Measurements from ENCODE around the gene COL9A1. TPM values are rescaled to one million over a fixed set of nuclear protein-coding genes. Genes with fewer than 3 reads are reported as not detected.

Gene COL9A1
- total RNA-seq, 4 donors from 2014 or later = not detected

DNA sequence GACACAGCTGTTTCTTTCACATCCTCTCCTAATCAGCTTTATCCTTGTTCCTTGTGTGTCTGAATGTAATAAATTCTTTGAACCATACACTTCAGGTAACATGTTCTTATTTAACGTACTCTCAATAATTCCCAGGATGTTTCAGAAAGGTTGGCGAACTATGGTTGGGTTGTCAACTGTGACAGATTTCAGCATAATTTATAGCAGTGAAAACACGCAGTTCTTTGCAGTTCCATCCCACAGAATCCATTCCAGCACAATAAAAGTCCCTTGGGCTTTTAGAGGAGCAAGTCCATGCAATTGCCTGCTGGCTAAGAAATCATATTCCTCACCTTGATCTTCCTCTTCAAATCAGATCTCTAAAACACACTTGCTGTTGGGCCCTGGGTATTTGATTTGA is 119.3 kb downstream of the COL9A1 start:
- no peaks in the 10 kb centered on the region for H3K27me3 ChIP-seq
- H3K4me3 ChIP-seq = no peak overlapping the region
- no peaks in the 10 kb centered on the region for H3K36me3 ChIP-seq
- H3K9me3 ChIP-seq = no peaks in the 10 kb centered on the region
- TF ChIP-seq, protein P1, sequence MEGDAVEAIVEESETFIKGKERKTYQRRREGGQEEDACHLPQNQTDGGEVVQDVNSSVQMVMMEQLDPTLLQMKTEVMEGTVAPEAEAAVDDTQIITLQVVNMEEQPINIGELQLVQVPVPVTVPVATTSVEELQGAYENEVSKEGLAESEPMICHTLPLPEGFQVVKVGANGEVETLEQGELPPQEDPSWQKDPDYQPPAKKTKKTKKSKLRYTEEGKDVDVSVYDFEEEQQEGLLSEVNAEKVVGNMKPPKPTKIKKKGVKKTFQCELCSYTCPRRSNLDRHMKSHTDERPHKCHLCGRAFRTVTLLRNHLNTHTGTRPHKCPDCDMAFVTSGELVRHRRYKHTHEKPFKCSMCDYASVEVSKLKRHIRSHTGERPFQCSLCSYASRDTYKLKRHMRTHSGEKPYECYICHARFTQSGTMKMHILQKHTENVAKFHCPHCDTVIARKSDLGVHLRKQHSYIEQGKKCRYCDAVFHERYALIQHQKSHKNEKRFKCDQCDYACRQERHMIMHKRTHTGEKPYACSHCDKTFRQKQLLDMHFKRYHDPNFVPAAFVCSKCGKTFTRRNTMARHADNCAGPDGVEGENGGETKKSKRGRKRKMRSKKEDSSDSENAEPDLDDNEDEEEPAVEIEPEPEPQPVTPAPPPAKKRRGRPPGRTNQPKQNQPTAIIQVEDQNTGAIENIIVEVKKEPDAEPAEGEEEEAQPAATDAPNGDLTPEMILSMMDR (IDR thresholded peaks at IDR 0.05) = no peak
- TF ChIP-seq POLR2A (IDR thresholded peaks at IDR 0.05) = no peak
- H3K4me1 ChIP-seq = no peaks in the 10 kb centered on the region
- no peak overlapping the region for H3K27ac ChIP-seq
- no peak for DNase-seq

DNA sequence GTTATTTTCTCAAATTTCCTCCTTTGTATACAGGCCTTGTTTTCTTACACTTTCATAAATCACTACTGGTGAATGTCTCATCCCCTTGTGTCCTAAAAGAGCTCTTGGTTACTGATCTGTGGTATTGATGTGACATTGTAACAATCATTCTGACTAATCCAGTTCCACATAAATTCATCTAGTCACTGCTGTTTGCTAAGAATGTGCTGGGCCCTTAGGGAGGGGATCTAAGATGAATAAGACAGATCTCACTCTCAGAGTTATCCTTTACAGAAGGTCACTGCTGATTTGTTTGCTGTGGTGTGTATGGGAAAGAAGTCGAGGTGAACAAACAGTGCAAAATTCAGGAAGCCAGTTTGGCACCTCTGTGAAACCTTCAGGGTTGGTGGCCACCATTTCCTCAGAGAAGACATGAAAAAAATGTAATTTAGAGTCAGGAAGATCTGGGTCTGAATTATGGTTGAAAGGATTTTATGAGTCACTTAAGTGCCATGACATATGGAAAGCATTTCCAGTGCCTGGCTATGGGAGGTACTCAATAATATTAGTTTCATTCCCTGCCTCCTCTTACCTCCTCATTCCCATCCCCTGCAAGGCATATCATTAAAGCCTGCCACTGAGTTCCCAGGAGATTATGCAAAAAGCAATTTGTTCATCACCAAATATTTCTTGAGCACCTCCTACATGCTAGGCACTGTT is 121.8 kb downstream of the COL9A1 start:
- H3K36me3 ChIP-seq = no peaks in the 10 kb centered on the region
- no peak for DNase-seq
- TF ChIP-seq POLR2A (IDR thresholded peaks at IDR 0.05) = no peak
- TF ChIP-seq, protein P1 (IDR thresholded peaks at IDR 0.05) = no peak
- no peak overlapping the region for H3K4me3 ChIP-seq
- H3K9me3 ChIP-seq = no peaks in the 10 kb centered on the region
- H3K27ac ChIP-seq = no peak overlapping the region
- no peaks in the 10 kb centered on the region for H3K4me1 ChIP-seq
- no peaks in the 10 kb centered on the region for H3K27me3 ChIP-seq

DNA sequence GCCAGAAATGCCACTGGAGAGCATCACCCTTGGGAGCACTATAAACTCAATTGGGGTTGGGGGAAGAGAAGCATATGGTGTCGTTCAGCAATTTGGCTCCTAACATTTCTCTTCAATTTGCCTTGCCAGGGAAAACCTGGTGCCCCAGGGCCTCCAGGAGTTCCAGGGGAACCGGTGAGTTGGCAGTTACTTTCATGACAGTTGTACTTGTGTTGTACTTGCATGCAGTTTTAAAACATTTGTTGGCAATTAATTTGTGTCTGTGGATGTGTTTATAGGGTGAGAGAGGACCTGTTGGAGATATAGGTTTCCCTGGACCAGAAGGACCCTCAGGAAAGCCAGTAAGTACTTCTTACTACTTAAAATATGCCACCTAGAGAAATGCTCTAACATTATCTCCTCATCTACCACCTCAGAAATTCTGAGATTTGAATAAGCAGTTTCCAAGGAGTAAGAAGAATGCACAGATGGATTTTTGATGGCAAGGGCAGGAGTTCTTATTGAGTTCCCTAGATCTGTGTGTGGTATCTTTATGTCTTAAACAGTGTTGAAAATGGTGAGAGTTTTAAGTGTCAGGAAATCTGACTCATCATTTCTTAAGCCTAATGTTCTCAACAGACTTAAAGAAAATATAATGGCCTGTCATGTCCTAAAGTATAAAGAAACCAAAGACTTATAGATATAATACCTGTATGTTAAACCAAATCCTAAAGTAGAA is 122.5 kb downstream of the COL9A1 start:
- Histone ChIP-seq H3K9me3 (no peaks in the 10 kb centered on the region), H3K4me3 (no peak overlapping the region), H3K36me3 (no peaks in the 10 kb centered on the region), H3K4me1 (no peaks in the 10 kb centered on the region), H3K27ac (no peak overlapping the region), H3K27me3 (no peaks in the 10 kb centered on the region)
- no peak for DNase-seq
- TF ChIP-seq, protein P1 (IDR thresholded peaks at IDR 0.05) = no peak
- TF ChIP-seq POLR2A (IDR thresholded peaks at IDR 0.05) = no peak

DNA sequence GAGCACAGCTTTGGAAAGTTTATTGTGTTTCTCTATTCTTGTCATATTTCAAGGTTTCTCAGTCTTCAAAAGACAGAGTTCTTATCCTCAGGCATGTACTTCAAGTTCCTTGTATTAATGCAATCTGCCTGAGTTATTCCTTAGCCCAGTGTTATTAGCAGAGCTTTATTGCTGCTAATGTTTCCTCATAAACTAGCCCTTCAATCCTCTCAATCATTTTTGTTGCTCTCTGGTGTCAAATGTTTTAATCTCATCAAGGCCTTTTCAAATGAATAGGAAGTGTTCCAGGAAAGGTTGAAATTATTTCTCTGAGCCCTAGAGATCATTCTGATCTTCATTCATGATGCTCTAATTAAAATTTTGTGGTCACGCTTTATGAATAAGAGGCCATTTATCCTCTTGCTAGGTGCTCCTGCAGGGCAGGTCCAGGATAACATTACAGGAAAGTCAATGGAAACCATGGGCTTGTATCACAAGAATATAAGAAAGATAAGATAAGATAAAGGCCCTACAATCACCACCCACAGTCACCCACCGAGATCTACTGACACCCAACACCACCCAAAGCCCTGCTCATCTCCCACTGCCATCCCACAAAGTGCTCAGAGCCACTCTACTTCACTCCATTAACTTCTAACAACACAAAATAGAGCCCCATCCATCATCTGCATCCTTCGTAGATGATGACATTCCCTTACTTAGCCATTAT is 125.9 kb downstream of the COL9A1 start:
- H3K4me3 ChIP-seq = no peak overlapping the region
- TF ChIP-seq, protein P1 (IDR thresholded peaks at IDR 0.05) = no peak
- TF ChIP-seq POLR2A (IDR thresholded peaks at IDR 0.05) = no peak
- H3K27me3 ChIP-seq = no peaks in the 10 kb centered on the region
- DNase-seq = no peak
- no peak overlapping the region for H3K27ac ChIP-seq
- H3K36me3 ChIP-seq = no peaks in the 10 kb centered on the region
- H3K4me1 ChIP-seq = no peaks in the 10 kb centered on the region
- H3K9me3 ChIP-seq = no peaks in the 10 kb centered on the region

DNA sequence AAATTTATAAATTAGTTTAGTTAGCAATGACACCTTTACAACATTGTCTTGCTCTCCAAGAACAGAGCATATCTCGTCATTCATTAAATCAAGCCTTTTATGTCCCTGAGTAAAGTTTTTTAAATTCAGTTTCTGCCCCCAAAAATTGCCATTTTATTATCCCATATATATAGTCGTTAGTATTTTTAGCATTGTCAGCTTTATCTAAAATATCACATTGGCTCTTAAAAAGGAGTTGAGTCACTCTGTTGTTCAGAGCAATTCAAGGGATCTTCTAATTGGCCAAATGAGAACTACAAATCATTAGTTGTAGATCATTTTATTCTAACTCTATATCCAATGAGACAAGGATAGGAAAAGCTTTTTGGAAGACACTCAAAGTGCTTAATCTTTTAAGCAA is 127.1 kb downstream of the COL9A1 start:
- H3K4me1 ChIP-seq = no peaks in the 10 kb centered on the region

More for the DNA sequence above, 127.1 kb downstream of the COL9A1 start:
- Histone ChIP-seq H3K9me3 (no peaks in the 10 kb centered on the region), H3K27me3 (no peaks in the 10 kb centered on the region), H3K36me3 (no peaks in the 10 kb centered on the region), H3K27ac (no peak overlapping the region), H3K4me3 (no peak overlapping the region)
- TF ChIP-seq POLR2A (IDR thresholded peaks at IDR 0.05) = no peak
- TF ChIP-seq, protein P1 (IDR thresholded peaks at IDR 0.05) = no peak
- no peak for DNase-seq
